Brain microvascular endothelial cell (primary cell): ENCODE data around the gene ZMYND11.
"Not testable (repeated sequence)": the region's sequence is repeated elsewhere in the genome, so short reads cannot be mapped to it uniquely, and the experiment has no call there.

Experiments used
- DNase-seq: peaks from one replicate; pipeline ENCODE4 v3.0.0-alpha.2; 2020
- H3K27ac ChIP-seq: fragments of 250-450 bp; sonication (Bioruptor Pico); 2 replicates; pipeline ENCODE4 v1.5.1; 2020; ENCODE audit warnings: mild to moderate bottlenecking, moderate library complexity
- H3K27me3 ChIP-seq: fragments of 250-450 bp; sonication (Bioruptor Pico); replicated peaks from 2 replicates; pipeline ENCODE4 v1.5.1; 2020; ENCODE audit warnings: mild to moderate bottlenecking
- H3K36me3 ChIP-seq: fragments of 250-450 bp; sonication (Bioruptor Pico); replicated peaks from 2 replicates; pipeline ENCODE4 v1.5.1; 2020; ENCODE audit warnings: mild to moderate bottlenecking
- H3K4me3 ChIP-seq: 2 replicates; pipeline ENCODE4 v1.5.1; 2011; ENCODE audit warnings: low read depth, mild to moderate bottlenecking, control low read depth, low read length, moderate library complexity
- CTCF ChIP-seq: IDR thresholded peaks from 2 replicates; pipeline ENCODE4 v1.5.1; 2011; ENCODE audit warnings: low read depth, mild to moderate bottlenecking, moderate library complexity, low read length, control low read depth, inconsistent platforms; ENCODE audit errors: missing control alignments
- in situ Hi-C: cut with HindIII; loops from 2 replicates; pipeline ENCODE4 v1.10.0; 2017; ENCODE audit warnings: low sequenced_read_pairs, low pct_ligation_motif_present

Gene ZMYND11

GRCh38 chr10:264160-265073 is 129.2 kb downstream of the ZMYND11 start:
- in situ Hi-C loops, H3K36me3 ChIP-seq, H3K27me3 ChIP-seq, H3K27ac ChIP-seq, DNase-seq, H3K4me3 ChIP-seq: not testable (repeated sequence)

GRCh38 chr10:265074-265440 is 129.8 kb downstream of the ZMYND11 start:
- in situ Hi-C loops, H3K27ac ChIP-seq: not testable (repeated sequence)
- DNase-seq: peak; percentile 42

GRCh38 chr10:265816-266588 is 130.7 kb downstream of the ZMYND11 start:
- H3K27ac ChIP-seq, H3K4me3 ChIP-seq, in situ Hi-C loops, H3K36me3 ChIP-seq, DNase-seq, H3K27me3 ChIP-seq: not testable (repeated sequence)

More at GRCh38 chr10:265074-265440, 129.8 kb downstream of the ZMYND11 start:
- not testable (repeated sequence) for H3K27me3 ChIP-seq, H3K36me3 ChIP-seq, H3K4me3 ChIP-seq

- H3K27ac ChIP-seq: no peak overlapping the region
- H3K4me3 ChIP-seq: no peak overlapping the region
- DNase-seq: peak; percentile 44
- TF ChIP-seq CTCF: no peak
- in situ Hi-C loops: no loop called here
- H3K27me3 ChIP-seq: no peaks in the 10 kb centered on the region
- H3K36me3 ChIP-seq: no peaks in the 10 kb centered on the region
Observed at GRCh38 chr10:266974-267425, 131.7 kb downstream of the ZMYND11 start.

GRCh38 chr10:267705-268104 is 132.4 kb downstream of the ZMYND11 start:
- Histone ChIP-seq H3K27me3 (no peaks in the 10 kb centered on the region), H3K4me3 (no peak overlapping the region), H3K36me3 (no peaks in the 10 kb centered on the region), H3K27ac (no peak overlapping the region)
- in situ Hi-C loops: no loop called here
- no peak for DNase-seq
- TF ChIP-seq CTCF: no peak

- Histone ChIP-seq H3K36me3 (no peaks in the 10 kb centered on the region), H3K27me3 (no peaks in the 10 kb centered on the region), H3K27ac (no peak overlapping the region), H3K4me3 (no peak overlapping the region)
- no peak for DNase-seq
- in situ Hi-C loops: no loop called here
- TF ChIP-seq CTCF: no peak
Observed at GRCh38 chr10:269440-270074, 134.3 kb downstream of the ZMYND11 start.

- DNase-seq: no peak
- in situ Hi-C loops: no loop called here
- Histone ChIP-seq H3K27me3 (no peaks in the 10 kb centered on the region), H3K27ac (no peak overlapping the region), H3K4me3 (no peak overlapping the region), H3K36me3 (no peaks in the 10 kb centered on the region)
- no peak for TF ChIP-seq CTCF
Observed at GRCh38 chr10:271201-271600, 135.9 kb downstream of the ZMYND11 start.
